Activated T-helper 9 cell treated with anti-CD3 and anti-CD28 coated beads, Interleukin-2, amount 50 U/mL, for 16 hours (primary cell): ENCODE measurements around the gene STON2.

Experiments
- DNase-seq: peaks from one replicate; pipeline ENCODE4 v3.0.0-alpha.2; 2020; ENCODE audit warnings: low read depth

Gene STON2

DNA sequence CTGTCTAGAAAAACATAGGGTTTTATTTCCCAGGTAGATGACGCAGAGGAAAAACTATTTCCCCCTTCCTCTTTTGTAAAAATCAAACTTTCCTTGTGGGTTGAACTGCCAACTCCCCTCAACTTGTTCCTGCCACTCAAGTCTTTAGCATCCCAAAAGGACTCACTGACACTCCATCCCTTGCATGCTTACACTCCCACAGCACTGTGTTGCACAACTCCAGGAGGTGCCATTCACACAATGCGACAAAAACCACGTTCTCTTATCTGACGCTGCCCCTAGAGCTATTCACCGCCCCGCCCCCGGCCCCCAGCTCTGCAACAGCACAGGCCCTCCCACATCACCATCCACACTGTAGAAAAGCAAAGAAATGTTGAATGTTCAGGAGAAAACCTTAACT lies 16.9 kb upstream of the STON2 start:
- no peak for DNase-seq

DNA sequence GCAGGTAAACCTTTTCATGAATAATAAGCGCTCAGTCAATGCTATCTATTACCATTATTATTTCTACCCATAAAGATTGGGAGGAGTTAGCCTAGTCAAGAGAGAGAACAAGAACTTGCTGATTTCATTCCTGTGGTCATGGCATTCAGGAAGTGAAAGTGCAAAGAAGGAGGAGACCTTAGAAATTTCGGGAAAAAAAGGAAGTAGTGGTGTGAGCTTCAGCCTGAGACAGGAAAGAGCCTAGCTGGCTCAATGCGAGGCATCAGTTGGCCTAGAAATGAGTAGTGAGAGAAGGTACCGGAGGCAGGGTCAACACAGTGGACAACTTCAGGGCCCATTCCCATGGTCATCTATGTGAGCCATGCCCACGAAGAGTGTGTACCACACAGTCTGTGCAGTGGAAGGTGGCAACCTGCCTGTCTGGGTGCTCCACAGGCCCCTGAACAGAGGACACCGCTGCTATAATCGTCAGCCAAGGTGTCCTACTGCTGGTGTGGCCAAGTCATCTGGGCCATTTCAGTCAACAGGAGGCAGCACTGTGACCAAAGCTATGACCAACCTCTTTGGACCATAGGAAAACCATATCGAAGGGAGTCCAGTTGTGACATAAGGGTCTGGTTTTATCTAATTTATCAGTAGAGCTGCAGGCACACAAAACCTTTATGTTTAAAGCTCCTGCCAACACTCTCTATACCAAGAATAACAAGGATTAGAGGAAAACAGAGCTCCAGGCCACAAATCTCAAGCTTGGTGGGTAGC lies 16.2 kb upstream of the STON2 start:
- DNase-seq = no peak

- DNase-seq = no peak
These were observed 15.7 kb upstream of the STON2 start for GRCh38 chr14:81415781-81416180.

DNA sequence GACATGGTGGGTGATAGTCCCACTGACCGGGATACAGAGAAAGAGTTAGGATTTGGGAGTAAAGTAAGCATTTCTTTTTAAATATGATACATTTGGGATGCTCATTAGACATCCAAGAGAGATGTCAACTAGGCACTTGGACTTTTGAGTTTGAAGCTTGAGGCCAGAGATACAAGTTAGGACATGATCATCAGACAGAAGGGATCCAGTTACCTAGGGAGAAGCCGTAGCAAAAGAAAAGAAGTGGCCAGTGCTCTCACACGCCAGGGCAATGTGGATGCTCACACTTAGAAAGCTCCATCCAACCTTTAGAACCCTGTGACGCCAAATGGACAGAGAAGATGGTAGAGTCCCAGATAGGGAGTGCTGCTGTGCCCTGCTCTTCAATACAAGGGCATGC lies 14.0 kb upstream of the STON2 start:
- DNase-seq = no peak

DNA sequence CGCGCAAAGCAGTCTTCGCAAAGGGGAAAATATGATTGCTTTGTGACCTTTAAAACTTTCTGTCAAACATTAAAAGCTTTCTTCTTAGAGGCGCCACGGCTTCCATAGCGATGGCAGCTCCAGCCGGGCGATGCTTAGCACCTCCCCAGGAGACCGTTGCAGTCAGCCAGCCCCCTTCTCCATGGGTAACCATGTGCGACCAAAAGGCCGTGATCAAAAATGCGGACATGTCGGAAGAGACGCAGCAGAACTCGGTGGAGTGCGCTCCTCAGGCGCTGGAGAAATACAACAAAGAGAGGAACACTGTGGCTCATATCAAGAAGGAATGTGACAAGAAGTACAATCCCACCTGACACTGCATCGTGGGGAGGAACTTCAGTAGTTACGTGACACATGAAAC lies 12.7 kb upstream of the STON2 start:
- no peak for DNase-seq

- no peak for DNase-seq
These were observed 8.5 kb upstream of the STON2 start for GRCh38 chr14:81408595-81408994.

GRCh38 chr14:81406863-81407262 lies 6.7 kb upstream of the STON2 start:
- DNase-seq = no peak

DNA sequence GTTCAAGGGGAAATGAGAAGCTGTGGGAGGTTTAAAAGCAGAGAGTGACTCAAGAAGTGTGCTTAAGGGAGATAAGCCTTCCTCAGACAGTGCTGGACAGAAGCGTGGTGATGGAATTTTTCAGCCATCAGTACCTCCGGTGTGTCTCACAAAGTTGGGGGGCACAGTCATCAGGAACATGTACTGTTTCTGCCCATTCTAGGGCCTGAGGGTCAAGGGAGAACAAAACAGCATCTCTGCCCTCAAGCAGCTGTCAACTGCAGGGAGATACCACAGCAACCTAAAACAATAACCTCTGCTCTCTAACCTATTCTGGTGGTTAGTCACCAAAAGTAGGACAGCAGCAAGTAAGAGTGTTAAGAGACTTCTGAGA lies 2.0 kb upstream of the STON2 start:
- DNase-seq = no peak

DNA sequence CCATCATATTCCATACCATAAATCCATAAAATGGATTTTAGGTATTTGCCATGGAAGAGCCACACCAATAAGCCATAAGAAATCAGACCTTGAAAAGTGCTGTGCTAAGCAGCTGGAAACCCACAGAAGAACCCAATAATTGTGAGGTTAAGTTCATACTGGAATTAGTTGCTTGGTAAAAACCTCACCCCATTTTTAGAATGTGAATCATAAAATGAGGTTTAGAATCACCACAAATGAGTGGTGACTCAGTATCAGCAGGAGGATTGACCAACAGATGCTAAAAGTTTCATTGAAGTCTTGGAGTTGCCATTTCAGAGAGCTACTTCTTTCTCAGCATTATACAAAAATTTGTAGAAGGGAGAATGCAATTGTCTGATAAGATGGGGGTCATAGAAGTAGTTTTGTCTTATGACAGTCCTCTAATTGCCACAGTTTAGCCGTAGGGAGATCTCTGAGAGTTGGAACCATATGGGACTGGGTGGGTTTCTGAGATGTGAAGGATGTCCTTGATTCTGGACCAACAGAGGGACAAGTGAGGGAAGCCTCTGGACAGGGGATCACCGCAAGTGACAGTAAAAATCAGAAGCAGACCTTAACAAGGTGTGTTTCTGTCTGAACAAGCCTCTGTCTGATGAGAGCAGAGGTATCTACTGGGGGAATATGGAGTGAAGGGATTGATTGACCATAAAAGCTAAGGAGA lies 1.4 kb upstream of the STON2 start:
- no peak for DNase-seq

- DNase-seq = no peak
These were observed 728 bp upstream of the STON2 start for GRCh38 chr14:81400852-81401251.

DNA sequence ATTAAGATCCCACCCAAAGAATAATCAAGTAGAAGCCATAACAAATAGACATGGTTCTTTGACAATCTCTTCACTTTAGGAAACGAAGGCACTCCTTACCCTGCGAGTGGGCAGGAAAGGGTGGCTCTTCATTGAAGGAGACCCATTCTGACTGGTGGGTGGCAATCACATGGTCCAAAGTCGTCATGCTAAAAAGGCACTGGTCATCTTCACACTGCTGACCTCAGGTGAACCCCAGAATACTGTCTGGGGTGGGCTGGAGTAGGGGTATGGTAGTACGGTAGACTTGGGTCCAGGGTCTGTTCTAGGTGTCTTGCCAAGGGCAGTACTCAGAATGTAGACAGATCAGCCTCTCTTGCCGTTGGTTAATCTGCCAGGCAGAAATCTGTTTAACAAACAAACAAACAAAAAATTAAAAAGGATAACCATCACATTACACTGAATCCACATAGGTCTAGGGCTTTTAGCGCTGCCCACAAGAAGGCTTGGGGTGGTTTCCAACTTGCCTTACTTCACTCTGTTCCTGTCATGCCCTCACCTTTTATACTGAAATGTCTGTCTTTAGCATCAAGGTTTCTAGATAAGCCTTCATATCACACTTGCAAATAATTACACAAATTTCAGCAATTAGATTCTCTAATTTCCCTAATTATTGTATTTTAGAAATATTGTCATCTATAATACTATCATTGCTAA lies 1.8 kb downstream of the STON2 start:
- DNase-seq = no peak

DNA sequence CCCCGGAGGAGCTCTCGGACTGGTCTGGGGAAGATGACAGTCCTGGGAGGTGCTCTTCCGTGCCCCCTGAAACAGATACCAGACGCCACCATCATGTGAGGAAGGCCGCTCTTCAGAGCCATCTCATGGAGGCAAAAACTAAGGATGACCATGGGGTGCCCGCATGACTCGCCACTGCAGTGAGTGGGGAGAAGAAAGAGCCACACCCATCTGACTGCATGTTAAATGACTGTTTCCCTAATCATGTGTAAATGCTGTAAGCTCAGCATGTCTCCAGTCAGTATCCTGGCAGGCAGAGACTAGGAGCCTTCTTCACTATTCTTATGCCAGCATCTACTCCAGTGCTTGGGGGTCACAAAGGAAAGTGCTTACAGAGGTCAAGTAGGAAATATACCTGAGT lies 4.0 kb downstream of the STON2 start:
- DNase-seq = no peak

GRCh38 chr14:81394739-81395138 lies 5.4 kb downstream of the STON2 start:
- no peak for DNase-seq

DNA sequence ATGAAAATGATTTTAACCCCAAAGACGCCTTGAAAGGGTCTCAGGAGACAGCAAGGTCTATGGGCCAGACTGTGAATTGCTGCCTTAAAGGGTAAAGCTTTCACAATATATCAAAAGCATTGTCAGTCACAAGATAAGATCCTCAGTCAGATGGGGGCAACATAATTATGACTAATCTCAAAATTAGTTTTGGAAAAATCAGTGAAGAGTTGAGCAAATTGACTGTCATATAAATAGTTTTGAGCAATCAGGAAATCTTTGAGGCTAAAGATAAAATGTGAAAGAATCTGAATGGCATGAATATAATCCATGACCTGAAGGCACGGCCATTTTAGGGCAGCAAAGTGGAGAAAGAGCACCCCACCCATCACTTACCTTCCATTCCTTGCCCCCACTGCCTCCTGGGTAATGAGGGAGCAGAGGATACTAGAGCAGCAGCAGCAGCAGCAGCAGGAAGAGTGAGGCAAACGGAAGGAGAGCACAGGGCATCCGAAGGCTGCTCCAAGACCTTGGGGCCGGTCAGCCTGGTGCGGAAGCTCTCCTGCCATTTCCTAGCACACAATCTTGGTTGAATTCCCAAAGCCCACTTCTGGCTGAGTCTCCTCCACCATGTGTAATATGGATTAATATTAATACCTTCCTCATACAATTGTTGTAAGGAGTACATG lies 7.0 kb downstream of the STON2 start:
- no peak for DNase-seq

- DNase-seq = no peak
These were observed 8.1 kb downstream of the STON2 start for GRCh38 chr14:81392052-81392451.

- DNase-seq = no peak
These were observed 9.4 kb downstream of the STON2 start for GRCh38 chr14:81390696-81391095.

GRCh38 chr14:81388336-81388735 lies 11.8 kb downstream of the STON2 start:
- no peak for DNase-seq

DNA sequence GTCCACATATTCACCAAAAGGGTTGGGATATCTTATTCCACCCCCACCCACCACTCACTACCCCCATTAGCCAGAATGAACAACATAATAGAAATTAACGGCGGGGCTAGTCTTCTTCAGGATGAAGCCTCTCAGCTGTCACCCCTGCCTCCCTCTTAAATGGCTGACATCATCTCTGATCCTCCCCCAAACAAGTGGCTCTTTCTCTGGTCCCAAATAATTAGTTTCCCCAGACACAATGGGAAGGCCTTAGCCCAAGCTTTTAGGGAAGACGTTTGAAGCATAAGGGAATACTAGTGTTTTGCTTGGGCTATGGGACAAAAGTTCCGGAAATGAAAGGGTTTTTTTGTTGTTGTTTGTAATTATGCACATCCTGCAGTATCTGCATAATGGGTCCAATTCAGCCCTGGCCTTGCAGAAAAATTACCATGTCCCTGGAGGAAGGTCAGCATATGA lies 13.8 kb downstream of the STON2 start:
- DNase-seq = no peak

DNA sequence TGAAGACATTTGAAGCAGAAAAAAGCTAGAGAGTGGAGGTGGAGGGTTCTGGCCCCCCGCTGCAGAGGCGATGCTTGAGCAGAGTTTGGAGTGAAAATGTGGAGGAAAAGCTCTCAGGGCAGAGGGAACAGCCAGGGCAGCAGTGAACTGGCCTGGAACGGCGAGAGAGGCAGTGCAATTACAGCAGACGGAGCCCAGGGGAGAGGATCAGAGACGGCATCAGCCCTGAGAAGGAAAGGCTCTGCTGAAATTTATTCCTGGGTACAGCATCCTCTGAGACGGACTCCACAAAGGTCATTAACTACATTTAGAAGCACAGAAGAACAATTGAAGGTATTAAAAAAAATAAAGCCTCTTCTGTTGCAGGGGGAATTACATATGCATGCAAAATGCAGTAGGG lies 14.2 kb downstream of the STON2 start:
- DNase-seq = no peak

GRCh38 chr14:81385419-81385818 lies 14.7 kb downstream of the STON2 start:
- no peak for DNase-seq

DNA sequence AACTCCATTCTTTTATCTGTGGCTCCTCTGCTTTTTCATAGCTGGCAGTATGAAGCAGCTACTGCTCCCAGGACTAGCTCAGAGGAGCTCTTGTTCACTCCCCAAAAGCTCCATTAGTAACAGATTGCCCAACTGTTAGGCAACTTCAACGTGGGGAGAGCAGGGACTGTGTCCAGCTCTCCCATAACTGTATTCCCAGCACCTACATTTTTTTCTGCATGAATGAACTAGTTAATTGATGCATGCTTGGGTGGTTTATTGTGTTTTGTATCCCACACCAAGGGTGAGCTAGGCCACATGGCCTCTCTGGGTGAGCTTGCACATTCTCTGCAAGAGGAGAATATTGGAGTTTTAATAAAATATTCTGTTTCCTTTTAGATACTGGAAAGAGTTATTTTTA lies 15.2 kb downstream of the STON2 start:
- no peak for DNase-seq

GRCh38 chr14:81382517-81383225 lies 17.5 kb downstream of the STON2 start:
- DNase-seq = no peak
